Fibroblast of the conjunctiva (primary cell): ENCODE measurements around the gene CHD6.

ENCODE experiments used
- DNase-seq: peaks from one replicate; pipeline ENCODE4 v3.0.0-alpha.2; 2010; ENCODE audit warnings: low read depth

CHD6 gene

DNA sequence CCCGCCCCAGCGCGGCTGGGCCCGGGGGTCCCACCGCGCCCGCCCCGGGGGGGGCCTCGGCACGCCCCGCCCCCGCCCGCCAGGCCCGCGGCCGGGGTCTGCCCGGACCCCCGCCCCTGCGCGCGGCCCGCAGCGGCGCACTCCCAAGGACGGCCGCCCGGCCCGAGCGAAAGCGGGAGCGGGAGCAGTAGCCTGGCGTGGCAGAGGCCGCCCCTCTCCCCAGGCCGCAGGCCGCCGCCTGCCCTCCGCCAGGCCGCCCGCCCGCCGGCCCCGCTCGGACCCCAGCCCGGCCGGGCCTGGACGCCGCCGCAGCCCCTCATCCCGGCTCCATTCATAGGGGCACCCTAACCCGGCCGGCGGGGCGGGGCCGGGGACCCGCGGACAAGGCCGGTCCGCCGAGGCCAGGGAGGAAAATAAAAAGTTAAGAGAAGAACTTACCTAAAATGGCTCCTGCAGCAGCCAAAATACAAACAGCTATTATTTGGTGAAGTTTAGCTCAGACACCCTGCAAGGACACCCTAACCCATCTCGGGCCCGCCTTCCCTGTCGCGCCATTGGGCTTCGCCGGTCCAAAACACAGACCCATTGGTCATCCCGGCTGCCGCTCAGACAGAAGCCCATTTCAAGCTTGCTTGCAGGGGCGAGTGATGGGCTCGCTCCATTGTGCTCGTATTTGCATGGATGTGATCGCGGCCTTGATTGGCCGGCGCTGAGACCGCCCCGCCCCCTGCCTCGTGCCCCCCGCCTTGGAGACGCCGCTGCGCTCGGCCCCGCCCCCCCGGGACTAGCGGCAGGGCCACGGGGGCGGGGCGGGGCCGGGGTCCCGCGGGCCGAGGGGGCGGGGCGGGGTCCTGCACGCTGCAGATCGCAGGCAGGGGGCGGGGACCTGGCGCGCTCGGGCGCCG, at the start of gene CHD6:
Gene CHD6 (minus strand): TSS at position 476 of the 905 bp plus-strand sequence. CDS start 67,040 bp downstream, outside the sequence.
- peak; percentile 99 for DNase-seq

DNA sequence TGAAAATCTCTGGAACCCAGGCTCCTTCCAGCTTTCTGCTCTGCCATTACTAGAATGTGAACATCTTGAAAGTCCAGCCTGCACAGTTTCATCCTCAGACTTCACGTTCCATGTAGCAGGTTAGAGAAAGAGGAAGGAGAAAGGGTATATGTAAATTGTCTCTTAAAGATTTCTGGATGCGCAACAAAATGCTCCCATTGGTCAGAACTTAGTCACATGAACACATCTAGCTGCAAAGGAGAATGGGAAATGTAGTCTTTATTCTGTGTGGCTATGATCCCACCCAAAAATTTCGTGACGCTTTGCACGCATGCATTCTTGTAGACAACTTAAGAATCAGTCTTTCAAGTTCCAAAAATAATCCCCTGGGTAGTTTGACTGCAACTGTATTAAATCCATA, 46.4 kb upstream of the CHD6 start:
- DNase-seq, result peak; percentile 1

- DNase-seq, result no peak
These were observed 39.5 kb upstream of the CHD6 start for GRCh38 chr20:41657655-41658054.

DNA sequence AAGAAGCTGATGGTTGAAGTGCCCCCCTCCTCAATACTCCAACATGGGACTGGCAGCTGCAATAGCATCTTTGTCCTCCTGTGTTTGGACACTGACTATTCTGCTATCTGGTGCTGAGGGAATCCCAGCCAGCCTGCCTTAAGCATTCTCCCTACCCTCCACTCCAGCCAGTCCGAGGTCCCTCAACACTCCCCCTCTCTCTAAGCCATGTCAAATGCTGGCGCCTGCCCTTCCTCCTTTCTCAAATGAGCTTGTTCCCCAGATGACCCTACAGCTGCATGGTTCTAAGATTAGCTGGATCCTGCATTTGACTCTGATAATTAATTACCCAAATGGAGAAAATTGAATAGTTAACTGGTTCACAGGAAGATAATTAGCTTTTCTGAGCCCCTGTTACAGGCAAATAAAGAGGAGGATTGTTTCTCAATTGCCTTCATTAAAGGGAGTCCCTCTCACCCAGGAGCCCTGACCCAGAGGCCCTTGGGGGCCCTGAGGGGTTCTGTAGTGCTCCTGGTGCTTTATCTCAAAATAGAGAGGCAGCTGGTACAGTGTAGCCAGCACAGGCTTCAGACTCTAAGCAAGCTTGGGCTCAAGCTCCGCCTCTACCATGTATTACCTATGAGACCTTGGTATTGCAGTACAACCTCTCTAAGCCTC, 37.9 kb upstream of the CHD6 start:
- no peak for DNase-seq

DNA sequence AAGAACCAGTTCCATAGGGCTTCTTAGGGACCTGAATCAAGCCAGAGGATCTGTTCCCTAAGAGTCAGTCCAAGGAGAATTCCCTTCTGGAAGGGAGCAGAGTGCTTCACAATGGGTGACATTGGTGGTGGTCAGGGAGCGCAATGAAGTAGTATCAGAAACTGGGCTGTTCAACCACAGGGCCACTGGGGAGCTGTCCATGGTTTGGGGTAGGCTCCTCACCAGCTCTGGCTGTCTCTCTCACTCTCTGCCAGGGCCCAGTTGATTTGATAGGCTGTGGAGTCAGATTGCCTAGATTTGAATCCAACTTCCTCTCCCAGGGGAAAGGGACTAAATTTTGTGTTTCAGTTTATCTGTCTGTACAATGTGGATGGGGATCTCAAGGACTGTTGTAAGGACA, 36.7 kb upstream of the CHD6 start:
- DNase-seq, result no peak

- no peak for DNase-seq
These were observed 36.1 kb upstream of the CHD6 start for GRCh38 chr20:41654292-41654691.

GRCh38 chr20:41650231-41650948, 32.2 kb upstream of the CHD6 start:
- no peak for DNase-seq

DNA sequence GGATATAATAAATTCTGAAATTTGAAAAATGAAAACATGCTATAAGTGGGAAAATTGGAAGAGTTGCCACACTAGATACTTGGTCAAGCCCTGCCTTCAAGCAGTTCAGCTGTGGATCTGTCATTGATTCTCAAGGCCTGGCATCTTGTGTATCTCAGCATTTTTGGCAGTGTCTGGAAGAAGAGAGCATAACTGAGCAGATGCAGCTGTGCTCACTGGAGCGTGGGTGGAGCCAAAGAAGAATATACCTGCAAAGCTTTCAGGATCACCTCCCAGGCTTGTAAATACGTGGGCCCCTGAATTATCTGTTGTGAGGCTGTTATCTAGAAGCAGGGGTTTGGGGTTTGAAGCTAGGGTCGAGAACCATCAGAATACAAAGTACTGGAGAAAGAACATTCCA, 31.3 kb upstream of the CHD6 start:
- DNase-seq, result no peak

DNA sequence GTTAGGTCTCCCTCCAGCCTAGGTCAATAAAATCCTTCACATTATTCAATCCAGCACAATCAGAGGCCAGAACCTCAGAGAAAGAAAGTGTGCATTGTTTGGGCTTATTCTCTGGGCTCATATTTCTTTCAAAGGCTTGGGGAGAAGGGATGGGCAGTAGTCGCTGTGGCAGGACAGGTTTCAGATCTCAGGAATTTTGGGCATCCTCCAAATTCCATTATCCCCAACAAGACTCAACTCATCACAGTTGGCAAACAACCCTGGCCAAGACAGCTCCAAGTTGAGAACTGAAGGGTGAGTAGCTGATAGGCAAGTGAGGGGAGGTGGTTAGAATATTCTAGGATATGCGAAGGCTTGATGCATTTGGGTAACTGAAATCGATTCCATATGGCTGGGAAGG, 27.2 kb upstream of the CHD6 start:
- no peak for DNase-seq

- DNase-seq, result no peak
These were observed 25.3 kb upstream of the CHD6 start for GRCh38 chr20:41643504-41643938.

DNA sequence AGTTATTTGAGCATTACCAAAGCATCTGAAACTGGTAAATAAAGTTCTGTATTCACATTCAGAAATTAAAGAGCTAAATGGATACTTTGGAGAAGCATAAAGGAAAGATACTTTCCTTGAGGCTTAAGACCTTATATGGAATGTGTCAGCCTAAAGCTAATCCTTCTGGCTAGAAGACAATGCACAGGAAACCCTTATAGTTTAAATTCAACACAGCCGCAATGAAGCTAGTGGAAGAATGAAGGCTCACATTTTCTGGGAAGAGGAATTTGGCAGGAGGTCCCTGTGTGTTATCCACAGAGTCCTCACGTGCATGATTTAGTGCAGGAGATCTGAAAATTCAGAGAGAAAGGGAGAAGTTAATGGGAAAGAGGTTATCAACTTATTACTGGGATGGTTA, 21.5 kb upstream of the CHD6 start:
- DNase-seq, result no peak

DNA sequence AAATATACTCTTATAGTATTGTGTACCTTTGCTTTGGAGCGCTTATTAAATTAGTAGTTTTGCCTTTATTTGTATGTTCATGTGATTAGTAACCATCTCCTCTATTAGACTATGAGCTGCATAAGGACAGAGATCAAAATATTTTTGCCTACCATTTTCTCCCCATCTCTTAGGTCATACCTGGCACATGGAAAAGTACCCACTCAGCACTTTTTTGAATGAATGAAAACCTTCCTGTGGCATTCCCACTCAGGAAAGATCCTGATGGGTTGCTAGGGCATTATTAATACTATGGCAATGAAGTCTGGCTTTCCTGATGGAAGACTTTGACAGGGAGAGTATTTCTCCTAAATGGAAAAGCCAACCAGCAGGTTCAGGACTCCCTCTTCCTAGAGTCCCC, 20.3 kb upstream of the CHD6 start:
- no peak for DNase-seq

DNA sequence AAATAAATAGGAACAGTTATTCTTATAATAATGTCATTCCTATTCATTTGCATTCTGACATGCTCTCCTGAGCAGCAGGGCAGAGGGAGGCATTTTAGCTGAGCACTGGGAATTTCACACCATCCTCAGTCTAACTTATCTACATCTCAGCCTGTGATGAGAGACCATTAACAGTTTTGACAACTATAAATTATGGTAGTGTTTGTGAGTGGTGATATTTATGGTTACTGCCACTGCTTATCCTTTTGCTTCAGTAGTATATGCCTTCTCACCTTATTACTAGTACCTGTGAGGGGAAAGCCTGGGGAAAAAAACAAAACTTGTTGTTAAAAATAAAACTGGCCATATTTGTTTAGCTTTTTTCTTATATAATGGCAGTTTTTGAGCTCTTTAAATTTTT, 17.0 kb upstream of the CHD6 start:
- no peak for DNase-seq

DNA sequence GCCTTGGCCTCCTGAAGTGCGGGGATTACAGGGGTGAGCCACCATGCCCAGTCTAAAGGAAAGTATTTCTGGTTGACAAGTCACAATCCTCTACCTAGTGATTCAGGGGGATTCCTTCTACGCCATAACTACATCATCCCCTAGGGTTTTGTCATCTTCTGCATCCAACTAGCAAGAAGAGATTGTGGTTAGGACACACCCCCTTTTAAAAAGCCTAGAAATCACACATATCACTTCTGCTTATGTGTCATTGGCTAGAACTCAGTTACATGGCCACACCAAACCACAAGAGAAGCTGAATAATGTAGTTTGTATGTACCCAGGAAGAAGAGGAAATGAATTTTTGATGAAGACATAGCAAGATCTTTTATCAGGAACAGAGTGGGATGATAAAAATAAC, 14.7 kb upstream of the CHD6 start:
- no peak for DNase-seq

GRCh38 chr20:41631826-41632225, 13.6 kb upstream of the CHD6 start:
- DNase-seq, result no peak

DNA sequence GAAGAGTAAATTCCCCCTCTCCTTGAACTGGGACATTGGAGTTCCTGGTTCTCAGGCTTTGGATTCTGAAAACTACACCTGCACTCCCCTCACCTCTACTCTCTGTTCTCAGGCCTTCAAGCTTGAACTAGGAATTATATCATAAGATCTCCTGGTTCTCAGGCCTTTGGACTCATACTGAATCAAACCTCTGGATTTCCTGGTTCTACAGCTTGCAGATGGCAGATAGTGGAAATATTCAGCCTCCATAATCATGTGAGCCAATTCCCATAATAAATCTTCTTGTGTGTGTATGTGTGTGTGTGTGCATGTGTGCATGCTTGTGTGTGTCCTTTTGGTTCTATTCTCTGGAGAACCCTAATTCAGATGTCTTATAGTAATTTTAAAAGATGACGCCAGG, 12.7 kb upstream of the CHD6 start:
- DNase-seq, result no peak

- DNase-seq, result no peak
These were observed 9.6 kb upstream of the CHD6 start for GRCh38 chr20:41627611-41628244.

DNA sequence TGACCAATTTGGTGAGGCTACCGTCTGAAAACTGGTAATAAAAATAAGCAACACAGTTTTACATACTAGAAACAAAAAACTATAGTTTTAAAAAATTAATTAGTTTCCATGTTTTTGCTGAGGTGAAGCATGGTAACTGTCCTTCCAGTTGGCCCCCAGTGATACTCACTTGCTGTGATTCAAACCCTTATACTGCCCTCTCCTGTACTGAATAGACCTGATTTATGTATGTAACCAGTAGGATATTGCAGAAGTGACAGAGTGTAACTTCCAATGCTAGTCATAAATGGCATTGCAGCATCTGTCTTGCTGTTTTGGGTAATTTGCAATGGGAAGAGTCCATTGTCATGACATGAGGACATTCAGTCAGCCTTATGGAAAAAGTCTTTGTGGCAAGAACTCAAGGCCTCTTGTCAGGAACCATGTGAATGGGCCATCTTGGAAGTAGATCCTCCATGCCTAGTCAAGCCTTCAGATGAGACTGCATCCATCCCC, 8.9 kb upstream of the CHD6 start:
- DNase-seq, result no peak

- DNase-seq, result no peak
These were observed 5.6 kb upstream of the CHD6 start for GRCh38 chr20:41623625-41624375.

GRCh38 chr20:41622584-41622983, 4.4 kb upstream of the CHD6 start:
- no peak for DNase-seq

DNA sequence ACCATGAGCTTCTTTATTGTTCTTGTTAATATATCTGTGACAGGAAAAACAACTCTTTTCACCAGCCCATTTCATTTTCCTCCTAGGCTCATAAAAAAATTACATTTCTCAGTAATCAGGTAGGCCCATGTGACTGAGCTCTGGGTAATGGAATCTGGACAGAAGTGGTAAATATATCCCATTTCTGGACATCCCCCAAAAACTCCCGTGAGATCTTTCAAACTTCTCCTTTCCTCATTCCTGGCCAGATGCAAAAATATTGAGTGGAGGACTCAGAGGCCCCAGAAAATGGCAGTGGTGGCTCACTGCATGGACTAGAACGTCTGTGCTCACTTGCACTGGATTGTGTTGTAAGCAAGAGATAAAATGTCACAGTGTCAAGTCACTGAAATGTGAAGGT, 3.8 kb upstream of the CHD6 start:
- no peak for DNase-seq
